MM.1S (cell line): Measurements from ENCODE around the gene AGBL4.

Source experiments
- DNase-seq: peaks from one replicate; pipeline ENCODE4 v3.0.0-alpha.2; 2015
- H2AFZ ChIP-seq: fragments of 300-600 bp; sonication (generic); 2 replicates; pipeline ENCODE4 v1.6.0; 2016; ENCODE audit warnings: antibody characterized with exemption, low read length
- H3F3A ChIP-seq: fragments of 300-600 bp; sonication (generic); 2 replicates; pipeline ENCODE4 v1.6.1; 2016; ENCODE audit warnings: mild to moderate bottlenecking, antibody characterized with exemption, low read length, moderate library complexity, mixed read lengths; ENCODE audit not compliant: insufficient read depth
- H3K27ac ChIP-seq: fragments of 300-600 bp; sonication (generic); 2 replicates; pipeline ENCODE4 v1.5.1; 2016; ENCODE audit warnings: mild to moderate bottlenecking, low read length
- H3K27me3 ChIP-seq: fragments of 300-600 bp; sonication (generic); replicated peaks from 2 replicates; pipeline ENCODE4 v1.6.0; 2016; ENCODE audit warnings: low read length; ENCODE audit not compliant: insufficient read depth
- H3K36me3 ChIP-seq: fragments of 300-600 bp; sonication (generic); replicated peaks from 2 replicates; pipeline ENCODE4 v1.6.1; 2016; ENCODE audit warnings: mild to moderate bottlenecking, low read length, mixed read lengths; ENCODE audit not compliant: insufficient read depth
- H3K4me1 ChIP-seq: fragments of 300-600 bp; sonication (generic); 2 replicates; pipeline ENCODE4 v1.6.1; 2016; ENCODE audit warnings: low read length, mixed read lengths
- H3K4me2 ChIP-seq: fragments of 300-600 bp; sonication (generic); 2 replicates; pipeline ENCODE4 v1.6.0; 2016; ENCODE audit warnings: low read depth, low read length
- H3K4me3 ChIP-seq: fragments of 300-600 bp; sonication (generic); 2 replicates; pipeline ENCODE4 v1.5.1; 2016; ENCODE audit warnings: low read length, mixed read lengths
- H3K79me2 ChIP-seq: fragments of 300-600 bp; sonication (generic); 2 replicates; pipeline ENCODE4 v1.6.1; 2016; ENCODE audit warnings: mixed run types, low read length, mixed read lengths
- H3K9ac ChIP-seq: fragments of 300-600 bp; sonication (generic); 2 replicates; pipeline ENCODE4 v1.6.1; 2016; ENCODE audit warnings: low read length, mixed read lengths
- H3K9me2 ChIP-seq: fragments of 300-600 bp; sonication (generic); replicated peaks from 2 replicates; pipeline ENCODE4 v1.6.1; 2016; ENCODE audit warnings: mild to moderate bottlenecking, low read length, mixed read lengths; ENCODE audit not compliant: insufficient read depth
- H3K9me3 ChIP-seq: fragments of 300-600 bp; sonication (generic); replicated peaks from 2 replicates; pipeline ENCODE4 v1.6.1; 2016; ENCODE audit warnings: mild to moderate bottlenecking, low read length, mixed read lengths; ENCODE audit not compliant: insufficient read depth
- H4K20me1 ChIP-seq: fragments of 300-600 bp; sonication (generic); 2 replicates; pipeline ENCODE4 v1.6.1; 2016; ENCODE audit warnings: mild to moderate bottlenecking, low read length, moderate library complexity, mixed read lengths; ENCODE audit not compliant: insufficient read depth
- EZH2 ChIP-seq: fragments of 300-600 bp; sonication (generic); optimal IDR thresholded peaks from 2 replicates; pipeline ENCODE3; 2017; ENCODE audit warnings: low read depth, mild to moderate bottlenecking, antibody characterized with exemption, low read length, mixed read lengths
- EZH2phosphoT487 ChIP-seq: fragments of 300-600 bp; sonication (generic); IDR thresholded peaks from 2 replicates; pipeline ENCODE4 v1.6.1; 2018; ENCODE audit warnings: antibody characterized with exemption, low read length
- TF ChIP-seq, protein P1 (sequence below): fragments of 300-600 bp; sonication (generic); IDR thresholded peaks from 2 replicates; pipeline ENCODE4 v1.5.1; 2016; ENCODE audit warnings: antibody characterized with exemption, low read length, mixed read lengths

Gene AGBL4

GRCh38 chr1:48829446-48829845 lies 1194.3 kb downstream of the AGBL4 start:
- no peak overlapping the region for H3K4me3 ChIP-seq
- no peaks in the 10 kb centered on the region for H3F3A ChIP-seq
- no peaks in the 10 kb centered on the region for H4K20me1 ChIP-seq
- TF ChIP-seq, protein P1, sequence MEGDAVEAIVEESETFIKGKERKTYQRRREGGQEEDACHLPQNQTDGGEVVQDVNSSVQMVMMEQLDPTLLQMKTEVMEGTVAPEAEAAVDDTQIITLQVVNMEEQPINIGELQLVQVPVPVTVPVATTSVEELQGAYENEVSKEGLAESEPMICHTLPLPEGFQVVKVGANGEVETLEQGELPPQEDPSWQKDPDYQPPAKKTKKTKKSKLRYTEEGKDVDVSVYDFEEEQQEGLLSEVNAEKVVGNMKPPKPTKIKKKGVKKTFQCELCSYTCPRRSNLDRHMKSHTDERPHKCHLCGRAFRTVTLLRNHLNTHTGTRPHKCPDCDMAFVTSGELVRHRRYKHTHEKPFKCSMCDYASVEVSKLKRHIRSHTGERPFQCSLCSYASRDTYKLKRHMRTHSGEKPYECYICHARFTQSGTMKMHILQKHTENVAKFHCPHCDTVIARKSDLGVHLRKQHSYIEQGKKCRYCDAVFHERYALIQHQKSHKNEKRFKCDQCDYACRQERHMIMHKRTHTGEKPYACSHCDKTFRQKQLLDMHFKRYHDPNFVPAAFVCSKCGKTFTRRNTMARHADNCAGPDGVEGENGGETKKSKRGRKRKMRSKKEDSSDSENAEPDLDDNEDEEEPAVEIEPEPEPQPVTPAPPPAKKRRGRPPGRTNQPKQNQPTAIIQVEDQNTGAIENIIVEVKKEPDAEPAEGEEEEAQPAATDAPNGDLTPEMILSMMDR = no peak
- TF ChIP-seq EZH2 (no peak), EZH2phosphoT487 (no peak)
- H3K9me2 ChIP-seq = no peaks in the 10 kb centered on the region
- no peak overlapping the region for H2AFZ ChIP-seq
- no peak overlapping the region for H3K9ac ChIP-seq
- H3K9me3 ChIP-seq = no peaks in the 10 kb centered on the region
- DNase-seq = no peak
- no peaks in the 10 kb centered on the region for H3K79me2 ChIP-seq
- no peak overlapping the region for H3K27ac ChIP-seq
- no peaks in the 10 kb centered on the region for H3K27me3 ChIP-seq
- H3K4me2 ChIP-seq = no peak overlapping the region
- no peaks in the 10 kb centered on the region for H3K36me3 ChIP-seq
- no peaks in the 10 kb centered on the region for H3K4me1 ChIP-seq

DNA sequence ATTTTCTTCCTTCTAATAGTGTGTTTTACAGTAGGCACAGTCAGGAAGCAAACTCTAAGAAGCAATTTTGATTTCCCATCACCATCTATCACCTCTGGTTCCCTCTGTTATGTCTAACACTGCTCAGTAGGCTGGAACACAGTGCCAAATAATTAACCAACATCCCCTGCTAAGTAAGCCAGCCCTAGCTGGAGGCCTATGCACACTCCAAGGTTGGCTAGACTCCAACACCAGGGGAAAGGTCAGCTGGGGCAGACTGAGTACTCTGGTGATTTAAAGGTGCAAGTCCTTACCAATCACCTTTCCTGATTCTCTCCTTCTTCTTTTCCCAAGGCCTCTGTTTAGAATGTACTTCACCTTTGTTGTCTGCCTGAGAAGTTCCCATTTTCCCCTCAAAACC lies 1200.6 kb downstream of the AGBL4 start:
- Histone ChIP-seq H3K9me2 (no peaks in the 10 kb centered on the region), H3F3A (no peaks in the 10 kb centered on the region), H3K27me3 (no peaks in the 10 kb centered on the region), H3K9ac (no peak overlapping the region), H3K27ac (no peak overlapping the region), H3K9me3 (no peaks in the 10 kb centered on the region), H3K4me3 (no peak overlapping the region), H3K79me2 (no peaks in the 10 kb centered on the region), H3K36me3 (no peaks in the 10 kb centered on the region), H3K4me2 (no peak overlapping the region), H4K20me1 (no peaks in the 10 kb centered on the region), H3K4me1 (no peaks in the 10 kb centered on the region), H2AFZ (no peak overlapping the region)
- TF ChIP-seq EZH2 = no peak
- TF ChIP-seq EZH2phosphoT487 = no peak
- TF ChIP-seq, protein P1 = no peak
- DNase-seq = no peak

- no peak for TF ChIP-seq EZH2
- TF ChIP-seq, protein P1 = no peak
- TF ChIP-seq EZH2phosphoT487 = no peak
- no peak for DNase-seq
- no peaks in the 10 kb centered on the region for H3K4me1 ChIP-seq
- H3K4me3 ChIP-seq = no peak overlapping the region
- H3K9me3 ChIP-seq = no peaks in the 10 kb centered on the region
- no peak overlapping the region for H3K27ac ChIP-seq
- no peak overlapping the region for H2AFZ ChIP-seq
- H3K27me3 ChIP-seq = no peaks in the 10 kb centered on the region
- no peaks in the 10 kb centered on the region for H3F3A ChIP-seq
- no peaks in the 10 kb centered on the region for H4K20me1 ChIP-seq
- H3K9ac ChIP-seq = no peak overlapping the region
- H3K36me3 ChIP-seq = no peaks in the 10 kb centered on the region
- H3K79me2 ChIP-seq = no peaks in the 10 kb centered on the region
- no peak overlapping the region for H3K4me2 ChIP-seq
- no peaks in the 10 kb centered on the region for H3K9me2 ChIP-seq
Observed at GRCh38 chr1:48820491-48820890, 1203.3 kb downstream of the AGBL4 start.
